HL-60/S4 treated with retinoic acid at 250 ng/mL for 4 days and 3 days (cell line): ENCODE measurements around the gene FARP1.

Source experiments
- in situ Hi-C: fragments of 300-500 bp; cut with MboI; formaldehyde crosslinking; loops from 2 replicates; pipeline ENCODE4 v1.7.0; 2022; ENCODE audit warnings: low sequenced_read_pairs

Gene FARP1

DNA sequence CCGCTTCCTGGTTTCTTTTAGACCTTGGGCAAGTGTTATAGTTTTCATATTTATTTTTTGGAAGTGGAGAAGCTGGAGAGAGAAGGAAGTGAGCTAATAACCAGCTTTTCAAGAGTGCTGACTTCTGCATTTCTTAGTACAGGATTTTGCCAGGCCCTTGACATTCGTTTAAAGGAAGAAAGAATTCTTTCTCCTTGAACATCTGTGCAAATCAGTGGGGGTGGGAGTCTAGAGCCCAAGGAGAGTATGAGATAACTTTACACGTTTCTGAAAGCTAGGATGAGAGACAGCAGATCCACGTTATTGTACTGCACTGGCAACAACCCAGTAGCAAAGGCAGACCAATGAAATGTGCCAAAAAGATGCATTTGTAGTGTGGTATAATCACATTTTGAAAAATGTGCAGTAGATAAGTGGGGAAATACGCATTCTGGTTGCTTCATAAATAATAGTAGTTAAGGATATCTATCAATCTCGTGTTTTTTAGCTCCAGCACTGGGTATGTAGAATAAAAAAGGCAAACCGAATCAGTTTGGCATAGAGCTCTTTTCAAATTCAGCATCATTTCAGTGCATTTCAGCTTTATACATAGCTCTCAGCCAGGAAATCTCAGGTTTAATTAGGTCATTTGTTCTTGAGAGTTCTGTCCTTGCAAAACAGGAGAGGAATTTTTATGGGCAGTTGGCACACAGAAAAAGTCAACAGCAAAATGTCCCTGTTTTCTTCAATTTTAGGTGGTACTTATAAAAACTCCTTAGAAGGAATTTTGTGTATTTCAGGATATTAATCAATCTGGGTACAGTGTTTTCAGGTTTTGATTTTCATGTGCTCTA lies 29.9 kb downstream of the FARP1 start:
- in situ Hi-C loops: no loop called here

DNA sequence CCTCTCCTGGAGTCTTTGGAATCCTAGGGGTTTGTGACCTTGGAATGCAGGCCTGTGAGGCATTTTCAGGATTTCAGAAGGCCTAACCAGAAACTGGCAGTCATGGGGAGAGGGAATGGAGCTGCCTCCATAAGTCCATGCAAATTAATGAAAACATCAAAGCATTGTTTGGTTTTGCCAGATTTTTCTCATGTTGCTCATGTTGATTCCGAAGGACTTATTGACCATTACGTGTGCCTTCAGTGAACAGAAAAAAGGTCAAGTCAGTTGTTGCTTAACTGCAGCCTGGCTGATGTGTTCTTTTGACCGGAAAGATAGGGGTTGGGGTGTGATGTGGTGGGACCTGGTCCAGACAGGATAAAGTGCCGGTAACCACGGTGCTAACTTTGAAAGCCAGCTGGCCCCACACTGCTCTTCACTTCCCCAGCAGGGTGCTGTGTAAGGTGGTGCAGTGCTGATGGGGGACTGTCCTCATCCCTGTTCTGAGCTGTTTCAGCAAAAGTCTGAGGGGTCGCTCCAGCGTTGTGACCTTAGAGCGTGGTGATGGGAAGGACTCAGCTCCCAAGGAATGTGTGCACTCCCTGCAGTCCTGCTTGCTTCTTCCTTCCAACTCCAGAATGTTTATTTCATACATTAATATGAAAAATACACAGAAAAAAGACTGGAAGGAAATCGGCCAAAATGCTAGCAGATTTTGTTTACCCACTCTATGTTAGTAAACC lies 30.7 kb downstream of the FARP1 start:
- in situ Hi-C loops: no loop called here

DNA sequence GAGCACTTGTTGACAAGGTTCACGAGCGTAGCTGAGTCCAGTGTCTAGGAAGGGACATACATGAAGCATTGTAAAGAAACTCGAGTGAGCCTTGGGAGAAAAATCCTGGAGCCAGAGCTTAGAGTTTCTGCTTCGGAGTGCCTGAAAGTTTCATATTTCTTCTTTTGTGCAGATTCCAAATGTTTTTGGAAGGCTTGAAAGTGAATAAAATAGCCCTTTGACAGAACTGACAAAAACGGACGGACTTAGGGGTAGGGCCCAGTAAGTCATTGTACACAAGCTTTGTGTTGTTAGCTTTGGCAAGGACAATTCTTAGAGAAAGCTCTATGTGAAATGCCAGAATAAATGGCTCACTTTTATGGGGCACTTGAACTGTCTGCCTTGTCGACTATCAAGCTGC lies 31.4 kb downstream of the FARP1 start:
- in situ Hi-C loops: no loop called here

DNA sequence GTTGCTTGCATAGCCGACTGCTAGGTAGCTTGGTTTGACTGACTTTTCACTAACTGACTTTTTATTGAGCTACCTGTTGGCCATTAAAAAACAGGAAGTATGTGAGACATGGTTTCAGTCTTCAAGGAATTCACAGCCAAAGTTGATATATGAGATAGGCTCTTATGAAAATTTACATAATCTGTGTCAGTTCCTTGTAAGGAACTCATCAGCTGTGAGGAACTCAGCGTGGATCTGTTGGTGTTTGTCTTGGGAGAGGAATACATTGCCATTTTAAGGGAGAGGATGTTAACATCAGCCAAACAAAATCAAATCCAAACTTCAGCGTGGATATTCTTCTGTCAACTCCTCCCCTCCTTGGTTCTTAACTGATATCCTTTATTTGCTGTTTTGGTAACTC lies 32.1 kb downstream of the FARP1 start:
- in situ Hi-C loops: no loop called here

DNA sequence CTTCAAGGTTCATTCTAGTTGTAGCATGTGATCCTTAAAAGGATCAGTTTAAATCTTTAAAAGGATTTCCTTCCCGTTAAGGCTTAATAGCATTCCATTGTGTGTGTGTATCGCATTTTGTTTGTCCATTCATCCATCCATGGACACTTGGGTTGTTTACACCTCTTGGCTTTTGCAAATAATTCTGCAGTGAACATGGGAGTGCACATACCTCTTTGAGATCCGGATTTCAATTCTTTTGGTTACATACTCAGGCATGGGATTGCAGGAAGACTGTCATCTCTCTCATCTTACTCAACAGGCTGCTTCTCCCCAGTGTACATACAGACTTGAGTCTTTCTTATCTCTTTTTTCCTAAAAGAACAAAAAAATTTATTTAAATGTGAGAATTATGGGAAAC lies 32.9 kb downstream of the FARP1 start:
- in situ Hi-C loops: no loop called here

DNA sequence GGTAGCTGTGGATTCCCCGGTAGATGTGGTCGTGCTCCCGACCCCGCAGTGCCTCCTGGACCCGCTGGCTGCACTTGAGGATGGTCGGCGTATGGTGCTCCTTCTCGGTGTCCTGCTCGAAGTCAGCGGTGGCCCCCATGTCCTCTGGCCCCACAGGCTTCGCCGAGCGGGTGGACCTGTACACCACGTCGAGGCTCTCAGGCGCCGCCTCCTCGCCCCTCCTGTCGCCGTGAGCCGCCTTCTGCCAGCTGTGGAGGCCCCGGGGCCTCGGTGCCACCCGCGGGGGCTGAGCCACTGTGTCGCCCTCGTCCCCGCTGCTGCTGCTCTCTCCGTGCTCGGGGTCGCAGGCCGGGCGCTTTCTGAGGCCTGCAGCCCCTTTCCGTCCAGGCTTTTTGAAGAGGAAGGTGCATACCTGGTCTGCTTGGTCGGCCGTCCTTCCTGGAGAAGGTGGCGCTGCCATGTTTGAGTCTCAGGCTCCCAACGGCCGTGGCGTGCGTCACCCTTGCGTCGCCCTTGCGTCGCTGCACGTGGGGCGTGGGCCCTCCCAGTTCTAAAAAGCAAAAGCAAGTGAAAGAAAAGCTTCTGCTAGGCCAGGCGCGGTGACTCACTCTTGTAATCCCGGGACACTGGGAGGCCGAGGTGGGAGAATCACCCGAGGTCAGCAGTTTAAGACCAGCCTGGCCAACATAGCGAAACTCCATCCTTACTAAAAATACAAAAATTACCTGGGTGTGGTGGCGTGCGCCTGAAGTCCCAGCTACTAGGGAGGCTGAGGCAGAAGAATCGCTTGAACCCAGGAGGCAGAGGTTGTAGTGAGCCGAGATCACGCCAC lies 34.1 kb downstream of the FARP1 start, which contains the start of gene RNF113B:
TSS of gene RNF113B (minus strand) at position 493 of the 832 bp plus-strand sequence. CDS start at position 460, 33 bp downstream.
- in situ Hi-C loops: no loop called here

DNA sequence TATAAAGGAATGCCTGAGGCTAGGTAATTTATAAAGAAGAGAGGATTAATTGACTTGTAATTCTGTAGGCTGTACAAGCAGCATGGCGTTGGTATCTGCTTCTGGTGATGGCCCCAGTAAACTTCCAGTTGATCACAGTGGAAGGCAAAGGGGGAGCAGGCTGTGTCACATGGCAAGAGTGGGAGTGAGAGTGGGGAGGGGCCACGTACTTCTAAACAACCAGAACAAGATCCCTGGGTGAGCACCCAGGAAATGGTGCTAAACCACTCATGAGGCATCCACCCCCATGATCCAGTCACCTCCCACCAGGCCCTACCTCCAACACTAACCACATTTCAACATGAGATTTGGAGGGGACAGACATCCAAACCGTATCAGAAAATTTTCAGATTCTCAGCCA lies 37.2 kb downstream of the FARP1 start:
- in situ Hi-C loops: no loop called here

DNA sequence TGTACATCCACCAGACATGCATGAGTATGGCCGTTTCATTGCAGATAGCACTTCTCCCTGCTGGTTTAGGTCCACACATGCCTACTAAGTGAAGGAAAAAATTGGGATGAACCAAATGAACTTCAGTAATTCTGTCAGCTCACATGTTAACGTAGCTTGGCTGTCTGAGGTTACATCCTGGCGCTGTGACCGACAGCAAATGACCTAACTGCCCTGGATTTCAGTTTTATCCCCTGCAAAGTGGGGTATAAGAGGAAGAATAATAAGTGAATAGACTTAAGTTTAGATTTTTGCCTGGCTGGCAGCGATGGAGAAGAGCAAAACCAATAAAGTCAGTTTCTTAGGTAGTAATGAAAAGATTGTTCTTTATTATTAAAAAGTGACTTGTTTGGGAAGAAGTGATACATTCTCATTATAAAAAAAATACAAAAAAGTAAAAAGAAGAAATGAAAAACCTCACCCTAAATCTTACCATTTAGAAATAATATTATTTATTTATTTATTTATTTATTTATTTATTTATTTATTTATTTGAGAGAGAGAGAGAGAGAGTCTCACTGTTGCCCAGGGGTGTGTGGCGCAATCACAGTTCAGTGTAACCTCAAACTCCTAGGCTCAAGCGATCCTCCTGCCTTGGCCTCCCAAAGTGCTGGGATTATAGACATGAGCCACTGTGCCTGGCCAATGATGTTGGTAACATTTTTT lies 38.4 kb downstream of the FARP1 start:
- in situ Hi-C loops: no loop called here

DNA sequence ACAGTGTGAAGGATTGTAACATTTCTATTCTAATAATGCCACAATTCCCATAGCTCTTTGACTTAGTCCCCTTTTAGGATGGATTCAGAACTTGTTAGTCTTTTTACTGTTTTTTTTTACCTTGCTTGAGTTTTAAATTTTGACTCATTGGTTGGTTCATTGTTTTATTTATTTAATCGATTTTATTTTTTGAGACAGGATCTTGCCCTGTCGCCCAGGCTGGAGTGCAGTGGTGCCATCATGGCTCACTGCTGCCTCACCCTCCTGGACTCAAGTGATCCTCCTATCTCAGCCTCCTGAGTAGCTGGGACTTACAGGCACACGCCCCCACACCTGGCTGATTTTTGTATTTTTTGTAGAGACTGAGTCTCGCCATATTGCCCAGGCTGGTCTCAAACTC lies 39.3 kb downstream of the FARP1 start:
- in situ Hi-C loops: no loop called here

DNA sequence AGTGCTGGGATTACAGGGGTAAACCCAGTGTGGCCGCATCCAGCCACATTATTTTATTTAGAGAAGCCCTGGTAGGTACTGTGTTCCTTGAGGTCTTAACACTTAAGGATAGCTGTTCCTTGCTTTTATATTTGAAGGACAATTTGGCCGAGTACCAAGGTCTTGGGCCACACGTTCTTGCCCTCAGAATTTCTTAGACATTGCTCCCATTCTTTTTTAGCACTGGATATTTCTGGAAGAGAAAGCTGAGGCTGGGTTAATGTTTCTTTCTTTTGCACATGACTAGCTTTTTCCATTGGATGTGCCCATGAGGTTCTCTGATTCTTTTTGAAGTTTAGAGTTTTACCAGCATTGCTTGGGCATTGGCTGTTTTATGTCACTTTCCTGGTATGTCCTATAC lies 39.7 kb downstream of the FARP1 start:
- in situ Hi-C loops: no loop called here

DNA sequence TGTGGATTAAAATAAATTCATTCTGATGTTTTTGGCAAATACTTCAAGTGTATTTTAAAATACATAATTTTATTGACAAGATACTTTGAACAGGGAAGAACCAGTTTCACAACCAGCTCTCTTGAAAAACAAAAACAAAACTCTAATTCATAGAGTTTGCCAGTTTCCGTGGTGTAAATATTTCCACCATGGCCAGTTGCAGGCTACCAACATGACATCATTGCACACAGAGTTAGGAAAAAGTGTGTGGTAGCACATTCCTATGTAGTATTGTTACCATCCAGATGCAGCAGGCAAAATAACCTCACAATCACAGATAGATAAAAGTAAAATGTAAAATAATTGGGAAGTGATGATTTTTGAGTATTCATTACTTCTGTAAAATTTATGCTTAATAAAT lies 41.9 kb downstream of the FARP1 start:
- in situ Hi-C loops: no loop called here

DNA sequence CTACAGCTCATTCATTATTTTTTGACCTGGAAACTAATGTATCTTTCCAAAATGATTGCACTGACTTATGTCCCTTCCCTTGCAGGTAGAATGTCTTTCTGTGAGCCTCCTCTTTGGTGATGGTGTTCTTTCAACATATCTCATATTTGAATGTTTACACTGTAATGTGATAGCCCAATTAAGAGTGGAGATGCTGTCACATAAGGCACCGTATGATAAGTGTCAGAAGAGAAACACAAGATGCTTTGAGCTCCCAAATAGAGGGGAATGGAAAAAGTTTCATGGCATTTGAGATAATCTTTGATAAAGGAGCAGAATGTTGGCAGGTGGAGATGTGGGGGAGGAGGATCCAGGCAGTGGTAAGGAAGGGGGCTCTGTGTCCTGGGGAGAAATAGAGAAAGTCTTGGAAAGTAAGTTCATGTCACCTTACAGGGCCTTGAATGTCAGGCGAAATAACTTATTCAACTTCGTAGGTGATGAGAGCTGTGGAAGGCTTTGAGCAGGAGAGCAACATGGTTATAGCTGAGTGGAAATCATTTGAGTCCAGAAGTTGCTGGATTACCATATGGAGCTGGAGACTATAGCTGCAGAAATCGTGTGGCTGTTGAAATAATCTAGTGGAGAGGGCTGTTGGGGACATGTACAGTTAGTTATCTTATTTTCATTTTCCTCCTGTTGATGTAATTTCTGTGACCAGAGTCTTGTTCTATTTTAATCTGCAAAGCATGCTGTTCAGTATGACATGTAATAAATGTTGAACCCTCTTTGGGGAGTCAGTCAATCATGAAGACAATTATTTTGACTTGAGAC lies 44.5 kb downstream of the FARP1 start:
- in situ Hi-C loops: no loop called here

DNA sequence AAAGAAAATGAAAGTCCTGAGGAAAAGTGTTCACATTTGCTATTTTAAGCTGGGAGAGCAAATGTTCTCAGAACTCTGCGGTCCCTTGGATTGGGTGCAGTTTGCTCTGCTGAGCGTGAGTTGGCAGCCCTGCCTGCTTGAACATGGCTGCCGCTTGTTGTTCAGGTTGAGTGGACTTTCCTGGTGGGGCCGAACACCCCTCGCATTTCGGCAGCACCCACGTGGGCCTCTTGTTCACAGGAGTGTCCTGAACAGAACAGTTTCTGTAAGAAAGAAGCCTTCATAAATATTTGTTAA lies 45.0 kb downstream of the FARP1 start:
- in situ Hi-C loops: no loop called here

DNA sequence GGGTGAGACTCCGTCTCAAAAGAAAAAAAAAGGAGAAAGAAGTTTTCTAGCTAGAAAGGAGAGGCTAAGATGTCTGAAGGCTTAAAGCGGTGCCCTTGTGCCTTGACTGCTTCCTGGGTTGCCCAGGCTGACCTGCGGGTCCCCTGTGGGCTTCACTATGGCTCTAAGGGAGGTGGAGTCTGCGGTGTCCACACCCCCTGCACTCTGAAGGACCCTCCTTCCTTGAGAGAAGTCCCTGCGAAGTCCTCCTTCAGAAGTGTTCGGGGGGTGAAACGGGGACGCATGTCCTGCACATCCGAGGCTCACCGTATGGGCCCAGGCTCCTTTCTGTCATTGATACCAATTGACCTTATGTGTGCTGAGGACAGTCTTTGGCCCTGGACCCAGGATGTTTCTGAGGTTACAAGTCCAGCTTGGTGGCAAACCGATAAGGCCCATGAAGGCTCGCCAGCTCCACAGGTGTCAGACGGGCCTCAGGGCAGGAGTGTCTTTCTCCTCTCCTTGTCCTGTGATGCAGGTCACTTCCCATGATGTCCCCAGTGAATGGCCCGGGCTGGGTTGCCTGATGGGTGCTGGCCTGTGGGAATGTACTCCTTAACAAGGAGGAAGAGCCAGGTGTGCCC lies 45.8 kb downstream of the FARP1 start:
- in situ Hi-C loops: no loop called here

DNA sequence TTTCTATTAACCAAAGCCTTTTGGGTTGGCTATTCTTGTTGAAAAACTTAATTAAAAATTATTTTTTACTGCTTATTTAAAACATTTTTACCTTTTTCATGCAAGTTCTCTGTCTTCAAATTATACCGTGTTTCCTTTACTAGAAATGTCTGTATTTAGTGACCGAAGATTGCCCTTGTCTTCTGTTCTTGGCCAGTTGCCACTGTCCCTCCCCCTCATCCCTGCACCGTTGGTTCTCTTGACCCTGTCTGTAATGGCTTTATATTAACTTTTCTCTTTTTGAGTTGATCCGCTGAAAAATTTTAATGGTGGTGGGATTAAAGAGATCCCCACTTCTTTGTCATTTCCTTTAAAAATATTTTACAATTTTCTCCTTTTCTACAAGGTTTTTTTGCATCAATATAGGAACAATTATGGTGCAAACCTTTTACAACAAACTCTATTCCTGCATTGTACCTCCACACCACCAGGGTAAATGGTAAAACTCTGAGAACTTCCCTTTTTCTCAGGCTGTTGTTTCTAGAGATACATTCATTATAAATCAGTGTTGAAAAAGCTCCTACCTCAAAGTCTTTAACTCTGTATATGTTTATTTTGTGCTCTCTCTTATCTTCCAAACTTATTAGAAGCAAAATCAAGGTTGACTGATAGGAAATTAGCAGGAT lies 47.1 kb downstream of the FARP1 start:
- in situ Hi-C loops: no loop called here

DNA sequence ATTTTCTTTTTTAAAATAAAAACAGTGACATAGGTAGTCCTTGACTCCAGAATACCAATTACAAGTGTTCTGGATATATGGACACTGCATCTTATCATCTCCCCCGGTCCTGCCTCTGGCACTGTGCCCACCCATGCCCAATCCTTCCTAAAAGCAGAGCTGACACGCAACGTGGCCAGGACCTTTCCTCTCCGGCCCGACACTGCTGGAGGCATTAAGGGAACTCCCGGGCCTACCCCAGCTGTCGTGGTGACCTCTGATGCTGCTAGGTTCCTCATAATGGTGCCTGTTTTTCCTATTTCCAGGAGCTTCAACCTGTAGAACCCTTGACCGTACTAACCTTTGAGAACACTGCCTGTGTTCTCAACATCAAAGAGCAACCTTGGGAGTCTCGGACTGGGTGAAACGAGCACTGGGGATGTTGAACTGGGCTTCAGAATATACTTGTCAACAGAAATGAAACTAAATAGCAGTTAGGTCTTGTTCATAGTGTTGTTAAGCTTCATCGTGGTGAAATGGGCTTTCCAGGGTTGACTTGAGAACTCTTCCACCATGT lies 48.1 kb downstream of the FARP1 start:
- in situ Hi-C loops: no loop called here

DNA sequence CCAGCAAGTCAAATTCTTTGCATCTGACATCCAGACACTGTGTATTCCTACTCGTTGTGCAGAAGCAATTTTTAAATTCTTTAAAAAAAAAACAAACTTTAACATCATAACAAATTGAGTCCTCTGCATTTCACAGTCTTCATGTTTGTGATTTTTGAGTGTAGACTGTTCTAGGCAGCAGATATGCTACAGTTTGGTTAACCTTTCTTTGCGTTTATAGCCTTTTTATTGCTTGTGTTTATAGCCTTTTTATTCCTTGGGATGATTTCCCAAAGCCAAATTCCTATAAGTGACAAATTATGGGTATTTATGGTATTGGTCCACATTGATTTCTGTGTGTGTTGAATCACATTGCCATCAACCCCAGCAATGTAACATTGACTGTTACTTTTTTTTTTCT lies 49.1 kb downstream of the FARP1 start:
- in situ Hi-C loops: no loop called here

DNA sequence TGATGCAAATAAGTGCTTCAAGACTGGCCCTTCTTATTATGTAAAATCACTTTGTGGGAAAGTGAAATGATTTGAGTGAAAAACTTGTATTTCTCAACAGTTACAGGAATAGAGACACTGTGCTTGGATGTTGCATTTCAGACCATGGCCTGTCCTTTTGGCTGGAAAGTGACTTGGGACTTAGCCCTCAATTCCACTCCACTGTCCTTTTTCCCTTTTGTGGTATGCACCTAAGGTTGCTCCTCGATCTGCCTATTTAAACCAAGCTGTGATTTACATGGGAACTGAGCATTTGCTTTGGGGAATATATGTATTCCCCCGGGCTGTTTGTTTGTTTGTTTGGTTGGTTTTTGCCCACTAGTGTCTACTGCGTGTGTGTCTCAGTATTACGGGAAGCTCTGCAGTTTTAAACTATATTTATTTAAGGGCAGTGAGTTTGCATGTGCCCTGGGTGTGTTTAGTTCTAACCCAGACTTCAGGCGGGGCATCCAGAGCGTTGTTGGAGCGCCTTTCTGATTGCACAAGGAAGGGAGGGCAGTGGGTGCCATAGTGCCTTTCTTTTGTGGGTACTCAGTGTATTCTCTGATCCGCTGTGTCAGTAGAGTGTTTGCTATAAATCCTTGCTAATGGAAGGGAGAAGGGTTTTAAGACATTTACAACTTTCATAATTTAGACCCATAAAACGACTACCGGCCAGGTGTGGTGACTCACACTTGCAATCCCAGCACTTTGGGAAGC lies 52.3 kb downstream of the FARP1 start:
- in situ Hi-C loops: no loop called here
